ENCODE results near the gene BRF1. TPM values are rescaled to one million over a fixed set of nuclear protein-coding genes. Genes with fewer than 3 reads are reported as not detected.
"Not testable (repeated sequence)": the region's sequence is repeated elsewhere in the genome, so short reads cannot be mapped to it uniquely, and the experiment has no call there.

Gene BRF1
- total RNA-seq, 1 donor from 2014 or later: 51.1 TPM

DNA sequence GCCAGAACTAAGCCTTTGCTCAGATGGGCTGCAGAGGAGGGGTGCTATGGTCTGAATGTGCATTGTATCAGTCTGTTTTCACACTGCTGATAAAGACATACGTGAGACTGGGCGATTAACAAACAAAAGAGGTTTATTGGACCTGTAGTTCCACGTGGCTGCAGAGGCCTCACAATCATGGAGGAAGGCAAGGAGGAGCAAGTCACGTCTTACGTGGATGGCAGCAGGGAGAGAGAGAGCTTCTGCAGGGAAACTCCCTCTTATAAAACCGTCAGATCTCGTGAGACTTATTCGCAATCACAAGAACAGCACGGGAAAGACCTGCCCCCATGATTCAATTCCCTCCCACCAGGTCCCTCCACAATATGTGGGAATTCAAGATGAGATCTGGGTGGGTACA is 3.8 kb upstream of the BRF1 start:
- Mint-ChIP-seq H3K27me3 (ENCODE audit: low read depth) (peaks cover 6% of the 10 kb centered on the region), H3K27ac (ENCODE audit: unreplicated experiment) (no peak overlapping the region), H3K9me3 (no peaks in the 10 kb centered on the region), H3K4me3 (no peak overlapping the region), H3K36me3 (ENCODE audit: low read depth) (no peaks in the 10 kb centered on the region), H3K4me1 (peaks cover 7% of the 10 kb centered on the region)
- no peak for DNase-seq (ENCODE audit: low read depth, low spot score)
- TF ChIP-seq, protein P1, sequence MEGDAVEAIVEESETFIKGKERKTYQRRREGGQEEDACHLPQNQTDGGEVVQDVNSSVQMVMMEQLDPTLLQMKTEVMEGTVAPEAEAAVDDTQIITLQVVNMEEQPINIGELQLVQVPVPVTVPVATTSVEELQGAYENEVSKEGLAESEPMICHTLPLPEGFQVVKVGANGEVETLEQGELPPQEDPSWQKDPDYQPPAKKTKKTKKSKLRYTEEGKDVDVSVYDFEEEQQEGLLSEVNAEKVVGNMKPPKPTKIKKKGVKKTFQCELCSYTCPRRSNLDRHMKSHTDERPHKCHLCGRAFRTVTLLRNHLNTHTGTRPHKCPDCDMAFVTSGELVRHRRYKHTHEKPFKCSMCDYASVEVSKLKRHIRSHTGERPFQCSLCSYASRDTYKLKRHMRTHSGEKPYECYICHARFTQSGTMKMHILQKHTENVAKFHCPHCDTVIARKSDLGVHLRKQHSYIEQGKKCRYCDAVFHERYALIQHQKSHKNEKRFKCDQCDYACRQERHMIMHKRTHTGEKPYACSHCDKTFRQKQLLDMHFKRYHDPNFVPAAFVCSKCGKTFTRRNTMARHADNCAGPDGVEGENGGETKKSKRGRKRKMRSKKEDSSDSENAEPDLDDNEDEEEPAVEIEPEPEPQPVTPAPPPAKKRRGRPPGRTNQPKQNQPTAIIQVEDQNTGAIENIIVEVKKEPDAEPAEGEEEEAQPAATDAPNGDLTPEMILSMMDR (conservative IDR thresholded peaks at IDR 0.05): no peak

DNA sequence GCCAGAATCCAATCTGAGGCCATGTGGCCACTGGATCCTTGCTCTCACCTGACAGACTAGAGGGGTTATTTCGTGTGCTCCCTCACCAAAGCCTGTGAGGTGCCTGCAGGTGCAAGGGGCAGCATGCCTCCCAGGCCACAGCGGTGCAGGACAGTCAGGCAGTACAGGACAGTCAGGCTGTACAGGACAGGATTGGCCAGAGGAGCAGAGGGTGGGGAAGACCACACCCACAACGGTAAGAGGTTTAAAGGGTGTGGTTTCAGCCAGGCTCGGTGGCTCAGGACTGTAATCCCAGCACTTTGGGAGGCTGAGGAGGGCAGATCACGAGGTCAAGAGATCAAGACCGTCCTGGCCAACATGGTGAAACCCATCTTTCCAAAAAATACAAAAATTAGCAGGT is 3.1 kb upstream of the BRF1 start:
- Mint-ChIP-seq H3K27ac (ENCODE audit: unreplicated experiment) (no peak overlapping the region), H3K4me1 (peaks cover 11% of the 10 kb centered on the region), H3K27me3 (ENCODE audit: low read depth) (peaks cover 6% of the 10 kb centered on the region), H3K36me3 (ENCODE audit: low read depth) (no peaks in the 10 kb centered on the region), H3K9me3 (no peaks in the 10 kb centered on the region), H3K4me3 (peak overlapping the region; percentile 67)
- no peak for DNase-seq (ENCODE audit: low read depth, low spot score)
- TF ChIP-seq, protein P1 (conservative IDR thresholded peaks at IDR 0.05): no peak

DNA sequence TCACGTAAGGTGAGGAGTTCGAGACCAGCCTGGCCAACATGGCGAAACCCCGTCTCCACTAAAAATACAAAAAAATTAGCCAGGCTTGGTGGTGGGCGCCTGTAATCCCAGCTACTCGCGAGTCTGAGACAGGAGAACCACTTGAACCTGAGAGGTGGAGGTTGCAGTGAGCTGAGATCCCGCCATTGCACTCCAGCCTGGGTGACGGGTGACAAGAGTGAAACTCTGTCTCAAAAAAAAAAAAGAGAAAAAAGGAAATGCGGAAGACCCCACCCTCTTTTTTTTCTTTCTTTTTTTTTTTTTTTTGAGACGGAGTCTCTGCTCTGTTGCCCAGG is 1.1 kb upstream of the BRF1 start:
- Mint-ChIP-seq H3K4me3 (peak overlapping the region; percentile 90), H3K4me1 (peaks cover 15% of the 10 kb centered on the region)
- not testable (repeated sequence) for H3K27ac Mint-ChIP-seq (ENCODE audit: unreplicated experiment); H3K9me3 Mint-ChIP-seq; H3K36me3 Mint-ChIP-seq (ENCODE audit: low read depth); DNase-seq (ENCODE audit: low read depth, low spot score); H3K27me3 Mint-ChIP-seq (ENCODE audit: low read depth)

DNA sequence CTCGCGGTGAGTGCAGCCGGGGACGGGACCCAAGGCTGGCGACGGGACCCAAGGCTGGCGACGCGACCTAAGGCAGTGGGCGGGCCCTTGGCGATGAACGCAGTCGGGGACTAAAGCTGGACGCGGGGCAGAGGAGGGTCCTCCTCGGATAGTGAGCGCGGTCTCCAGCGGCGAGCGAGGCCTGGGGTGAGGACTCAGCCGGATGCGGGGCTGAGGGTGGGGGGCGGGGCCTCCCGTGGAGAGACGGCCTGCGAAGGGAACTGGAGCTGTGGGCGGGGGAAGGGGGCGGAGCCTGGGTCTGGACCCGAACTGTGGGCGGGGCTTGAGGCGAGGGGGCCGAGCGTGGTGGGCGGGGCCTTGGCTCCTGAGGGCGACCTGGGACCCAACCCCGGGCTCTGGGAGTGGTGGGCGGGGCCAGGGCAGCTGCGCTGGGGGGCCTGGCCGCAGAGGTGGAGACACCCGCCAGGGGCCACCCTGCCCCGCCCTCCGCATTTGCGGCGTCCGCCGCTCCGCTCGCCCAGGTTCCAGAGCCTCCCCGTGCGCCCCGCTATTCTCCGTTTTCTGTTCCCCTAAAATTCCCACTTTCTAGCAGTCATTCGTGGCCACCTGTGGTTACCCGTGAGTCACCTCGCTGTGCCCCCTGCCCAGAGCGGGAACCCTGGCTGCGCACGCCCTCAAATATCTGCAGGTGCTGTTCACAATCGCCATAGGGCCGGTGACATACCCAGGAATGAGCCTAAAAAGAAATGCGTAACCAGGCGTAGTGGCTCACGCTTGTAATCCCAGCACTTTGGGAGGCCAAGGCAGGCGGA is 508 bp upstream of the BRF1 start:
- TF ChIP-seq, protein P1 (conservative IDR thresholded peaks at IDR 0.05): no peak
- Mint-ChIP-seq H3K36me3 (ENCODE audit: low read depth) (no peaks in the 10 kb centered on the region), H3K4me1 (peaks cover 15% of the 10 kb centered on the region), H3K27me3 (ENCODE audit: low read depth) (peaks cover 6% of the 10 kb centered on the region), H3K4me3 (peak overlapping the region; percentile 90), H3K27ac (ENCODE audit: unreplicated experiment) (peak overlapping the region; percentile 86), H3K9me3 (no peaks in the 10 kb centered on the region)
- DNase-seq (ENCODE audit: low read depth, low spot score): peak; percentile 99

DNA sequence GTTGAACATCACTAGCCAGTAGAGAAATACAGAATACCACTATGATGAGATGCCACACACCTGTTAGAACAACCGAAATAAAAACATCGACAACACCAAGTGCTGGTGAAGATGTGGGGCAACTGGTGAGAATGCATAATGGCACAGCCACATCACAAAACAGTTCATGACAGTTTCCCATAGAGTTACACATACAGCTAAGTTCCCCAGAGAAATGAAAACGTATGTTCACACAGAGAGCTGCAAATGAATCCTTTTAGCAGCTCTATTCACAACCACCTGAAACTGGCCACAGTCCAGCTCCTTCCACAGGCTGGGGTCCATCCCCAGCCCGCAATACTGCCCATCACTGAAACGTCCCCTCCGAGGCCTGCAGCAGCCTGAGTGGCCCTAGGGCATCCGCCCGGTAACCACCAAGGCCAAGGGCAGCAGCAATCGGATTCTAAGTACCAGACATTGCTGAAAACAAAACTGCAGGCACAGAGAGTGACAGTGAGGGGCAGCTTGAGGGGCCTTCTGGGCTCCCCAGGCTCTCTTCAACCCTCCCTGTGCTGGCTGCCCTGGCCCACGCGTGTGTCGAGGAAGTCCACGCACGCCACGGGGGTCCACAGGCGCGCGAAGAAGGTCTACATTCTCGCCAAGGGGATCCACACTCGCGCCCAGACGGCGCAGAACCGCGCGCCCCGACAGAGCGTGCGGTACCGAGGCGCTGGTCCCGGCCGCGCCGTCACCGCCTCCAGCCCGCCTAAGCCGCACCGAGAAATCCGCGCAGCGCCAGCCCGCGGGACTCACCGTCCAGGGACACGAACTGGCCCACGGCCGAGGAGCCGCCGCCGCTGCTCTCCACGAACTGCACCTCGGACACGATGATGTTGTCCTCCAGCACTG is 903 bp downstream of the BRF1 start:
- no peak for DNase-seq (ENCODE audit: low read depth, low spot score)
- Mint-ChIP-seq H3K27ac (ENCODE audit: unreplicated experiment) (peak overlapping the region; percentile 71), H3K9me3 (no peaks in the 10 kb centered on the region), H3K27me3 (ENCODE audit: low read depth) (peaks cover 6% of the 10 kb centered on the region), H3K4me3 (peak overlapping the region; percentile 88), H3K4me1 (peaks cover 17% of the 10 kb centered on the region), H3K36me3 (ENCODE audit: low read depth) (no peaks in the 10 kb centered on the region)
- TF ChIP-seq, protein P1 (conservative IDR thresholded peaks at IDR 0.05): no peak

DNA sequence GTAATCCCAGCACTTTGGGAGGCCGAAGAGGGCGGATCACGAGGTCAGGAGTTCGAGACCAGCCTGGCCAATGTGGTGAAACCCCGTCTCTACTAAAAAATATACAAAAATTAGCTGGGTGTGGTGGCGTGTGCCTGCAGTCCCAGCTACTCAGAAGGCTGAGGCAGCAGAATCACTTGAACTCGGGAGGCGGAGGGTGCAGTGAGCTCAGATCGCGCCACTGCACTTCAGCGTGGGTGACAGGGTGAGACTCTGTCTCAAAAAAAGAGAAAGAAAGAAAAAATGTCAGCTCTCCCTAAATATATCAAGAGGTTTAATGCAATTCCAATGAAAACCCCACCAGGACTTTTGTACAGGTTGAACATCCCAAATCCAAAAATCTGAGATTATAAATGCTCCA is 3.5 kb downstream of the BRF1 start:
- not testable (repeated sequence) for H3K27me3 Mint-ChIP-seq (ENCODE audit: low read depth); H3K36me3 Mint-ChIP-seq (ENCODE audit: low read depth); DNase-seq (ENCODE audit: low read depth, low spot score); H3K27ac Mint-ChIP-seq (ENCODE audit: unreplicated experiment); H3K9me3 Mint-ChIP-seq
- H3K4me3 Mint-ChIP-seq: peak overlapping the region; percentile 31
- H3K4me1 Mint-ChIP-seq: peaks cover 25% of the 10 kb centered on the region
